ENCODE data around the gene KCNK2. TPM values are rescaled to one million over a fixed set of nuclear protein-coding genes. Genes with fewer than 3 reads are reported as not detected.

Gene KCNK2
- total RNA-seq, 2 experiments from 2014 or later: not detected

- POLR2A ChIA-PET: no interaction called here
Measured at GRCh38 chr1:215133532-215133931, 51.0 kb downstream of the KCNK2 start.

GRCh38 chr1:215137985-215138384, 55.4 kb downstream of the KCNK2 start:
- no peak overlapping the region for H3K4me3 ChIP-seq (ENCODE audit: low read depth, low read length, poor library complexity, severe bottlenecking)
- no peaks in the 10 kb centered on the region for H3K79me2 ChIP-seq (ENCODE audit: insufficient read depth, low read depth, low read length)
- BruUV-seq (replicated peaks): no TSS peak
- TF ChIP-seq EZH2phosphoT487 (IDR thresholded peaks at IDR 0.05; ENCODE audit: borderline replicate concordance, low read depth, low read length): no peak
- TF ChIP-seq, protein P1, sequence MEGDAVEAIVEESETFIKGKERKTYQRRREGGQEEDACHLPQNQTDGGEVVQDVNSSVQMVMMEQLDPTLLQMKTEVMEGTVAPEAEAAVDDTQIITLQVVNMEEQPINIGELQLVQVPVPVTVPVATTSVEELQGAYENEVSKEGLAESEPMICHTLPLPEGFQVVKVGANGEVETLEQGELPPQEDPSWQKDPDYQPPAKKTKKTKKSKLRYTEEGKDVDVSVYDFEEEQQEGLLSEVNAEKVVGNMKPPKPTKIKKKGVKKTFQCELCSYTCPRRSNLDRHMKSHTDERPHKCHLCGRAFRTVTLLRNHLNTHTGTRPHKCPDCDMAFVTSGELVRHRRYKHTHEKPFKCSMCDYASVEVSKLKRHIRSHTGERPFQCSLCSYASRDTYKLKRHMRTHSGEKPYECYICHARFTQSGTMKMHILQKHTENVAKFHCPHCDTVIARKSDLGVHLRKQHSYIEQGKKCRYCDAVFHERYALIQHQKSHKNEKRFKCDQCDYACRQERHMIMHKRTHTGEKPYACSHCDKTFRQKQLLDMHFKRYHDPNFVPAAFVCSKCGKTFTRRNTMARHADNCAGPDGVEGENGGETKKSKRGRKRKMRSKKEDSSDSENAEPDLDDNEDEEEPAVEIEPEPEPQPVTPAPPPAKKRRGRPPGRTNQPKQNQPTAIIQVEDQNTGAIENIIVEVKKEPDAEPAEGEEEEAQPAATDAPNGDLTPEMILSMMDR (conservative IDR thresholded peaks at IDR 0.05; ENCODE audit: low read length): no peak
- no peak overlapping the region for H2AFZ ChIP-seq (ENCODE audit: low read length)
- ChIA-PET POLR2A (no interaction called here), CTCF (ENCODE audit: unreplicated experiment) (no interaction called here)
- intact Hi-C loops (cut with micrococcal nuclease; ENCODE audit: unreplicated experiment): no loop called here
- H3K9me2 ChIP-seq (ENCODE audit: insufficient read depth, low read length): no peaks in the 10 kb centered on the region
- H3K36me3 ChIP-seq (ENCODE audit: insufficient read depth, low read length): no peaks in the 10 kb centered on the region
- no peak overlapping the region for H3K4me2 ChIP-seq (ENCODE audit: low read length)
- no peaks in the 10 kb centered on the region for H3K4me1 ChIP-seq (ENCODE audit: insufficient read depth, low read length, poor library complexity, severe bottlenecking)
- no peaks in the 10 kb centered on the region for H3K9me3 ChIP-seq (ENCODE audit: low read length)
- no peak overlapping the region for H3K27ac ChIP-seq (ENCODE audit: low read depth, low read length, poor library complexity, severe bottlenecking)
- H4K20me1 ChIP-seq (ENCODE audit: insufficient read depth, low read length): no peaks in the 10 kb centered on the region
- no peak for DNase-seq (ENCODE audit: low spot score)

More at GRCh38 chr1:215133532-215133931, 51.0 kb downstream of the KCNK2 start:
- Histone ChIP-seq H4K20me1 (ENCODE audit: insufficient read depth, low read length) (no peaks in the 10 kb centered on the region), H3K4me3 (ENCODE audit: low read depth, low read length, poor library complexity, severe bottlenecking) (no peak overlapping the region), H3K9me2 (ENCODE audit: insufficient read depth, low read length) (no peaks in the 10 kb centered on the region), H3K4me2 (ENCODE audit: low read length) (no peak overlapping the region), H3K4me1 (ENCODE audit: insufficient read depth, low read length, poor library complexity, severe bottlenecking) (no peaks in the 10 kb centered on the region), H2AFZ (ENCODE audit: low read length) (no peak overlapping the region), H3K27ac (ENCODE audit: low read depth, low read length, poor library complexity, severe bottlenecking) (no peak overlapping the region), H3K36me3 (ENCODE audit: insufficient read depth, low read length) (no peaks in the 10 kb centered on the region), H3K9me3 (ENCODE audit: low read length) (no peaks in the 10 kb centered on the region), H3K79me2 (ENCODE audit: insufficient read depth, low read depth, low read length) (no peaks in the 10 kb centered on the region)
- DNase-seq (ENCODE audit: low spot score): no peak
- no peak for TF ChIP-seq EZH2phosphoT487 (IDR thresholded peaks at IDR 0.05; ENCODE audit: borderline replicate concordance, low read depth, low read length)
- TF ChIP-seq, protein P1 (conservative IDR thresholded peaks at IDR 0.05; ENCODE audit: low read length): no peak
- intact Hi-C loops (cut with micrococcal nuclease; ENCODE audit: unreplicated experiment): no loop called here
- CTCF ChIA-PET (ENCODE audit: unreplicated experiment): no interaction called here
- BruUV-seq (replicated peaks): no TSS peak

DNA sequence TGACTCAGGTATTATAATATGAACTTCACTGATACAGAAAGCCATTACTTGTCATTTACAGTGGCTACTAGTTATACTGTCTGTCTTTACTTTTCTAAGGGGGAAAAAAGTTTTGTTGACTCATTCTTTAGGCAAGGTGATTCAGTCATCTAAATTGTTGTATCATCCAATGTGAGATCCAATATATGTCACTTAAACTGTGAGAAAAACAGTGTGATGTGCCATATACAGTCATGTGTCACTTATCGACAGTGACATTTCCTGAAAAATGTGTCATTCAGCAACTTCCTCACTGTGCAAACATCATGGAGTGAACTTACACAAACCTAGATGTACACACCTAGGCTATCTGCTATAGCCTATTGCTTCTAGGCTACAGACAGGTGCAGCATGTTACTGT, 57.6 kb downstream of the KCNK2 start:
- Histone ChIP-seq H3K4me2 (ENCODE audit: low read length) (no peak overlapping the region), H3K36me3 (ENCODE audit: insufficient read depth, low read length) (no peaks in the 10 kb centered on the region), H3K9me2 (ENCODE audit: insufficient read depth, low read length) (no peaks in the 10 kb centered on the region), H3K4me1 (ENCODE audit: insufficient read depth, low read length, poor library complexity, severe bottlenecking) (no peaks in the 10 kb centered on the region), H3K9me3 (ENCODE audit: low read length) (no peaks in the 10 kb centered on the region), H4K20me1 (ENCODE audit: insufficient read depth, low read length) (no peaks in the 10 kb centered on the region), H3K4me3 (ENCODE audit: low read depth, low read length, poor library complexity, severe bottlenecking) (no peak overlapping the region), H2AFZ (ENCODE audit: low read length) (no peak overlapping the region), H3K27ac (ENCODE audit: low read depth, low read length, poor library complexity, severe bottlenecking) (no peak overlapping the region), H3K79me2 (ENCODE audit: insufficient read depth, low read depth, low read length) (no peaks in the 10 kb centered on the region)
- intact Hi-C loops (cut with micrococcal nuclease; ENCODE audit: unreplicated experiment): no loop called here
- TF ChIP-seq, protein P1 (conservative IDR thresholded peaks at IDR 0.05; ENCODE audit: low read length): no peak
- no peak for TF ChIP-seq EZH2phosphoT487 (IDR thresholded peaks at IDR 0.05; ENCODE audit: borderline replicate concordance, low read depth, low read length)
- ChIA-PET CTCF (ENCODE audit: unreplicated experiment) (no interaction called here), POLR2A (interaction anchor here (0.6 kb wide), 1 partner anchor 489 kb away, joined by 3 read pairs; no protein-coding TSS in a partner anchor)
- no peak for DNase-seq (ENCODE audit: low spot score)
- no TSS peak for BruUV-seq (replicated peaks)

Data from OCI-LY7 (cell line).